H9 (cell line): Measurements from ENCODE around the gene SYNGR4. TPM values are rescaled to one million over a fixed set of nuclear protein-coding genes. Genes with fewer than 3 reads are reported as not detected.

Experiments
- DNase-seq: peaks from one replicate; pipeline ENCODE4 v3.0.0-alpha.2; 2017
- H2AFZ ChIP-seq: one replicate; pipeline ENCODE4 v1.6.1; 2013; ENCODE audit warnings: mild to moderate bottlenecking, low read length, control low read depth, moderate library complexity
- H2AK5ac ChIP-seq: 2 replicates; pipeline ENCODE4 v1.6.1; 2013; ENCODE audit warnings: low read length, control low read depth, mixed read lengths; ENCODE audit not compliant: insufficient read length
- H2BK120ac ChIP-seq: one replicate; pipeline ENCODE4 v1.6.1; 2013; ENCODE audit warnings: low read depth, mild to moderate bottlenecking, low read length, control low read depth, inconsistent platforms; ENCODE audit not compliant: poor library complexity, severe bottlenecking
- H2BK12ac ChIP-seq: 2 replicates; pipeline ENCODE4 v1.6.1; 2013; ENCODE audit warnings: low read length, control low read depth, mixed read lengths, low read depth; ENCODE audit not compliant: insufficient read length
- H2BK15ac ChIP-seq: 2 replicates; pipeline ENCODE4 v1.6.1; 2013; ENCODE audit warnings: low read depth, low read length, control low read depth
- H2BK20ac ChIP-seq: one replicate; pipeline ENCODE4 v1.6.1; 2013; ENCODE audit warnings: low read depth, mild to moderate bottlenecking, low read length, control low read depth, inconsistent platforms; ENCODE audit not compliant: poor library complexity, severe bottlenecking
- H2BK5ac ChIP-seq: 2 replicates; pipeline ENCODE4 v1.6.1; 2013; ENCODE audit warnings: low read length, control low read depth, mixed read lengths; ENCODE audit not compliant: insufficient read length
- H3K14ac ChIP-seq: 2 replicates; pipeline ENCODE4 v1.6.1; 2013; ENCODE audit warnings: low read length, control low read depth; ENCODE audit not compliant: insufficient read depth
- H3K18ac ChIP-seq: 2 replicates; pipeline ENCODE4 v1.6.1; 2013; ENCODE audit warnings: low read depth, mild to moderate bottlenecking, mixed read lengths, low read length, control low read depth; ENCODE audit not compliant: insufficient read length
- H3K23ac ChIP-seq: 2 replicates; pipeline ENCODE4 v1.6.1; 2013; ENCODE audit warnings: low read length, control low read depth, mixed read lengths, low read depth; ENCODE audit not compliant: insufficient read length
- H3K23me2 ChIP-seq: 2 replicates; pipeline ENCODE4 v1.6.1; 2013; ENCODE audit warnings: low read depth, mild to moderate bottlenecking, mixed read lengths, low read length, control low read depth; ENCODE audit not compliant: insufficient read length, poor library complexity, severe bottlenecking
- H3K27ac ChIP-seq: 2 replicates; pipeline ENCODE4 v1.5.1; 2013; ENCODE audit warnings: low read length, control low read depth, mixed read lengths, low read depth; ENCODE audit not compliant: insufficient read length
- H3K27me3 ChIP-seq: 2 replicates; pipeline ENCODE4 v1.6.1; 2013; ENCODE audit warnings: low read length, control low read depth, inconsistent platforms; ENCODE audit not compliant: insufficient read depth
- H3K4ac ChIP-seq: 2 replicates; pipeline ENCODE4 v1.6.1; 2013; ENCODE audit warnings: low read depth, mild to moderate bottlenecking, control low read depth, inconsistent platforms, low read length, moderate library complexity
- H3K4me1 ChIP-seq: 2 replicates; pipeline ENCODE4 v1.6.1; 2013; ENCODE audit warnings: low read length, control low read depth, inconsistent platforms; ENCODE audit not compliant: insufficient read depth
- H3K4me2 ChIP-seq: 2 replicates; pipeline ENCODE4 v1.6.1; 2013; ENCODE audit warnings: low read length, control low read depth, mixed read lengths; ENCODE audit not compliant: insufficient read length, insufficient read depth
- H3K56ac ChIP-seq: 2 replicates; pipeline ENCODE4 v1.6.1; 2013; ENCODE audit warnings: low read depth, mild to moderate bottlenecking, mixed read lengths, low read length, control low read depth; ENCODE audit not compliant: insufficient read length
- H3K79me1 ChIP-seq: 2 replicates; pipeline ENCODE4 v1.6.1; 2013; ENCODE audit warnings: low read depth, mild to moderate bottlenecking, moderate library complexity, low read length, control low read depth, inconsistent platforms; ENCODE audit not compliant: insufficient read depth, poor library complexity, severe bottlenecking
- H3K79me2 ChIP-seq: 2 replicates; pipeline ENCODE4 v1.6.1; 2013; ENCODE audit warnings: low read length, control low read depth, inconsistent platforms; ENCODE audit not compliant: insufficient read depth
- H3K9ac ChIP-seq: 2 replicates; pipeline ENCODE4 v1.6.1; 2013; ENCODE audit warnings: low read length, control low read depth, mixed read lengths; ENCODE audit not compliant: insufficient read length; ENCODE audit errors: extremely low read depth
- H3K9me3 ChIP-seq: one replicate; pipeline ENCODE4 v1.6.1; 2013; ENCODE audit warnings: low read depth, low read length, inconsistent platforms; ENCODE audit not compliant: control insufficient read depth
- H3T11ph ChIP-seq: one replicate; pipeline ENCODE4 v1.6.1; 2013; ENCODE audit warnings: mild to moderate bottlenecking, low read length, control low read depth, inconsistent platforms
- H4K20me1 ChIP-seq: one replicate; pipeline ENCODE4 v1.6.1; 2013; ENCODE audit not compliant: control insufficient read depth, insufficient read length, insufficient read depth
- H4K5ac ChIP-seq: 2 replicates; pipeline ENCODE4 v1.6.1; 2013; ENCODE audit warnings: low read depth, mild to moderate bottlenecking, mixed read lengths, low read length, control low read depth; ENCODE audit not compliant: insufficient read length
- H4K8ac ChIP-seq: replicated peaks from 2 replicates; pipeline ENCODE4 v1.6.1; 2013; ENCODE audit warnings: low read length, control low read depth, mixed read lengths, low read depth; ENCODE audit not compliant: insufficient read length
- H4K91ac ChIP-seq: 2 replicates; pipeline ENCODE4 v1.6.1; 2013; ENCODE audit warnings: low read depth, mild to moderate bottlenecking, moderate library complexity, mixed read lengths, low read length, control low read depth; ENCODE audit not compliant: insufficient read length
- H3K27ac Mint-ChIP-seq, 3 experiments: 2 replicates in 2 of 3; 3 replicates in 1 of 3; pipeline ENCODE4 v1.8.0; 2020 to 2021; ENCODE audit warnings: mixed read lengths in 3 of 3, mild to moderate bottlenecking in 1 of 3, moderate library complexity in 1 of 3
- H3K27me3 Mint-ChIP-seq: 2 replicates; pipeline ENCODE4 v1.8.0; 2021; ENCODE audit warnings: low read depth, mild to moderate bottlenecking, moderate library complexity, mixed read lengths
- H3K36me3 Mint-ChIP-seq, 3 experiments: 2 replicates in 2 of 3; 3 replicates in 1 of 3; pipeline ENCODE4 v1.8.0; 2020 to 2021; ENCODE audit warnings: low read depth in 3 of 3, mixed read lengths in 3 of 3; ENCODE audit not compliant: insufficient read depth in 1 of 3
- H3K4me1 Mint-ChIP-seq, 2 experiments: 2 replicates each; pipeline ENCODE4 v1.8.0; 2020; ENCODE audit warnings: mixed read lengths in 2 of 2
- H3K4me3 Mint-ChIP-seq, 2 experiments: 2 replicates in 1 of 2; 3 replicates in 1 of 2; pipeline ENCODE4 v1.8.0; 2020 to 2021; ENCODE audit warnings: mild to moderate bottlenecking in 2 of 2, mixed read lengths in 2 of 2, moderate library complexity in 1 of 2
- H3K9me3 Mint-ChIP-seq, 2 experiments: 2 replicates in 1 of 2; 3 replicates in 1 of 2; pipeline ENCODE4 v1.8.0; 2020; ENCODE audit warnings: mild to moderate bottlenecking in 2 of 2, mixed read lengths in 2 of 2, moderate library complexity in 1 of 2
- CTCF ChIP-seq: fragments of 200-600 bp; sonication (generic); conservative IDR thresholded peaks from 3 replicates; pipeline ENCODE4 v1.8.0; 2021; ENCODE audit warnings: antibody characterized with exemption, mild to moderate bottlenecking
- WGBS: extraction: QIAGEN DNeasy Blood & Tissue Kit; methylation state at CpG from one replicate; pipeline ENCODE4 v1.1.7; 2013; ENCODE audit warnings: missing lambda C conversion rate, low lambda C conversion rate, mixed read lengths; ENCODE audit not compliant: insufficient read length; ENCODE audit errors: extremely low coverage; 5-methylcytosine and 5-hydroxymethylcytosine counted together
- total RNA-seq: library from RNA; stranded (reverse); gene quantifications from 2 replicates; pipeline ENCODE4 v1.2.1, GENCODE V29; 2021

The SYNGR4 gene
- total RNA-seq, 1 experiment from 2014 or later, result 0.31 TPM

- no peak overlapping the region for H3K9ac ChIP-seq
- no peak overlapping the region for H2BK12ac ChIP-seq
- Mint-ChIP-seq H3K4me3 (no peak overlapping the region), H3K27me3 (peaks cover 4% of the 10 kb centered on the region), H3K9me3 (no peaks in the 10 kb centered on the region), H3K36me3 (peaks cover 49 to 70% (median 64%) of the 10 kb centered on the region in 3 experiments), H3K27ac (no peak overlapping the region; a peak in 1 of 7 replicates), H3K4me1 (peaks cover 2 to 8% of the 10 kb centered on the region in 2 experiments; a peak in 3 of 4 replicates)
- H2BK15ac ChIP-seq, result no peak overlapping the region
- no peaks in the 10 kb centered on the region for H3K23me2 ChIP-seq
- H4K5ac ChIP-seq, result no peak overlapping the region
- no peaks in the 10 kb centered on the region for H3K79me2 ChIP-seq
- no peak for DNase-seq
- H2BK5ac ChIP-seq, result no peak overlapping the region
- H3K4me2 ChIP-seq, result no peak overlapping the region
- H3K14ac ChIP-seq, result no peak overlapping the region
- H3K4ac ChIP-seq, result no peak overlapping the region
- peaks cover 3% of the 10 kb centered on the region; the same call in 1 of the 2 replicates for H3K4me1 ChIP-seq
- H2BK120ac ChIP-seq, result no peak overlapping the region
- no peaks in the 10 kb centered on the region for H3K9me3 ChIP-seq
- H4K20me1 ChIP-seq, result no peaks in the 10 kb centered on the region
- no peak overlapping the region for H2AK5ac ChIP-seq
- no peak for TF ChIP-seq CTCF
- H4K91ac ChIP-seq, result no peak overlapping the region
- no peak overlapping the region for H3K56ac ChIP-seq
- no peak overlapping the region for H2AFZ ChIP-seq
- H3K23ac ChIP-seq, result no peak overlapping the region
- no peaks in the 10 kb centered on the region for H3K79me1 ChIP-seq
- H3K27me3 ChIP-seq, result no peaks in the 10 kb centered on the region
- no peak overlapping the region for H3K18ac ChIP-seq
- H2BK20ac ChIP-seq, result no peak overlapping the region
- no CpG with 5 or more reads among the region's 3 CpGs for WGBS
- no peak overlapping the region for H3T11ph ChIP-seq
- no peak overlapping the region for H3K27ac ChIP-seq
- no peak overlapping the region for H4K8ac ChIP-seq
These were observed 22.8 kb downstream of the SYNGR4 start for GRCh38 chr19:48386981-48387380.
